B cell (primary cell): ENCODE data around the gene KCNN2.

ENCODE experiments used
- EZH2 ChIP-seq: IDR thresholded peaks from 2 replicates; pipeline ENCODE4 v1.6.1; 2012; ENCODE audit warnings: borderline replicate concordance, low read depth, mild to moderate bottlenecking, moderate library complexity, low read length; ENCODE audit not compliant: insufficient read depth, poor library complexity, severe bottlenecking
- TF ChIP-seq, protein P1 (sequence below): fragments of 200-600 bp; IDR thresholded peaks from one replicate; pipeline ENCODE4 v1.8.0; 2022; ENCODE audit warnings: antibody characterized with exemption, mild to moderate bottlenecking

DNA sequence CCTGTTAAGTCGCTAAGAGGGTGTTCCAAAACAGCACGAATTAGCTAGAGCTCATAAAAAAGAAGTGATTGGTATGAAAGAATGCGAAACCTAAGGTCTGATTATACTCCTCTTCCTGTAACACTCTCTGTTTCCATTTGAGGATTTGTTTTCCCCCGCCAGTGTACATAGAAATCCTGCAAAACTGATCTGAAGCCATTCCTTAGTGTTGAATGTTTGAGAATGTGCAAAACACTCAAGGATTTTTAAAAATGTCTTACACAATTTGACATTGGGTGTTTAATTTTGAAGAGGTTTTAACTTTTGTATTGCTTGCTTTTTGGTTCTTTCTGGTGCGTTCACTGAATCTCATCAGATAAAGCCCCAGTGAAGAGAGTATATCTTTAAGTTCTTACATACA is 105.3 kb downstream of the KCNN2 start:
- TF ChIP-seq, protein P1, sequence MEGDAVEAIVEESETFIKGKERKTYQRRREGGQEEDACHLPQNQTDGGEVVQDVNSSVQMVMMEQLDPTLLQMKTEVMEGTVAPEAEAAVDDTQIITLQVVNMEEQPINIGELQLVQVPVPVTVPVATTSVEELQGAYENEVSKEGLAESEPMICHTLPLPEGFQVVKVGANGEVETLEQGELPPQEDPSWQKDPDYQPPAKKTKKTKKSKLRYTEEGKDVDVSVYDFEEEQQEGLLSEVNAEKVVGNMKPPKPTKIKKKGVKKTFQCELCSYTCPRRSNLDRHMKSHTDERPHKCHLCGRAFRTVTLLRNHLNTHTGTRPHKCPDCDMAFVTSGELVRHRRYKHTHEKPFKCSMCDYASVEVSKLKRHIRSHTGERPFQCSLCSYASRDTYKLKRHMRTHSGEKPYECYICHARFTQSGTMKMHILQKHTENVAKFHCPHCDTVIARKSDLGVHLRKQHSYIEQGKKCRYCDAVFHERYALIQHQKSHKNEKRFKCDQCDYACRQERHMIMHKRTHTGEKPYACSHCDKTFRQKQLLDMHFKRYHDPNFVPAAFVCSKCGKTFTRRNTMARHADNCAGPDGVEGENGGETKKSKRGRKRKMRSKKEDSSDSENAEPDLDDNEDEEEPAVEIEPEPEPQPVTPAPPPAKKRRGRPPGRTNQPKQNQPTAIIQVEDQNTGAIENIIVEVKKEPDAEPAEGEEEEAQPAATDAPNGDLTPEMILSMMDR: no peak
- TF ChIP-seq EZH2: no peak
